Measurements from ENCODE around the gene SLC38A5. TPM values are rescaled to one million over a fixed set of nuclear protein-coding genes. Genes with fewer than 3 reads are reported as not detected.

SLC38A5 gene
- polyA plus RNA-seq, 1 donor (not counting 4 experiments of a cell fraction or from before 2014, with no cell fraction given): 199 TPM

DNA sequence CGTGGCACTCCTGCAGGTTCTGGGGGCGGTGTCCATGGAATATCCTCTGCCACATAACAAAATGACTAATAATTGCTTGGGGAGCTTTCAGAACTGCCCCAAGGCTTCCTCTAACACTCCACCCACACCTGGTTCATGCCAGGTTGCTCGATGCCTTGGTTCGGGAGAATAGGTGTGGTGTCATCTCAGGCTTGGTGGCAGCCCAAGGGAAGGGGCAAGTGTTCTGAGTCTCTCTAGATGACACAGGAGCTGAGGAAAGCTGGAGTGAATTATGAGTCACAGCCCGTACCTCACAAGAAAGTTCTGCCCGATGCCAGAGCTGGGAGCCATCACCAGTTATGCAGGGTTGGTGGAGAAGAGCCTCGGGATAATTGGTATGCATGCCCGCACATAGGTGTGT, 20.6 kb upstream of the SLC38A5 start:
- TF ChIP-seq EZH2 (IDR thresholded peaks at IDR 0.05; ENCODE audit: low read length): no peak
- no peak for TF ChIP-seq CTCF (optimal IDR thresholded peaks at IDR 0.05 in 1 of 3, IDR thresholded peaks at IDR 0.05 in 1 of 3, conservative IDR thresholded peaks at IDR 0.05 in 1 of 3; ENCODE audit: extremely low read depth in 1 of 3, insufficient read depth in 2 of 3, low read length in 3 of 3)
- H3K27me3 ChIP-seq (ENCODE audit: control insufficient read depth, extremely low read depth, insufficient read depth, low read length): no peaks in the 10 kb centered on the region
- no peaks in the 10 kb centered on the region for H4K20me1 ChIP-seq (ENCODE audit: control insufficient read depth, extremely low read depth, insufficient read depth, low read length)
- H3K9ac ChIP-seq (ENCODE audit: control insufficient read depth, extremely low read depth, insufficient read depth, low read length): peak overlapping the region; percentile 50
- H3K4me3 ChIP-seq (ENCODE audit: control insufficient read depth in 2 of 3, extremely low read depth in 1 of 3, insufficient read depth in 2 of 3, low read depth in 1 of 3, low read length in 3 of 3): no peak overlapping the region
- FAIRE-seq: peak; percentile 80
- peaks cover 3% of the 10 kb centered on the region for H3K9me3 ChIP-seq (ENCODE audit: control insufficient read depth, low read depth, low read length)
- DNase-seq (ENCODE audit: low read depth, low spot score): peak; percentile 87
- peak overlapping the region; percentile 11 for H3K4me2 ChIP-seq (ENCODE audit: control insufficient read depth, extremely low read depth, insufficient read depth, low read depth, low read length)
- no peaks in the 10 kb centered on the region for H3K9me1 ChIP-seq (ENCODE audit: control insufficient read depth, extremely low read depth, insufficient read depth, low read length)
- no peak overlapping the region for H2AFZ ChIP-seq (ENCODE audit: control insufficient read depth, low read length)
- H3K27ac ChIP-seq (ENCODE audit: control insufficient read depth, insufficient read depth, low read length): peak overlapping the region; percentile 68
- dilution Hi-C loops (cut with MboI; ENCODE audit: extremely low pct_ligation_motif_present, low sequenced_read_pairs): no loop called here
- no peaks in the 10 kb centered on the region for H3K36me3 ChIP-seq (ENCODE audit: control insufficient read depth in 2 of 2, extremely low read depth in 1 of 2, insufficient read depth in 2 of 2, low read length in 2 of 2)
- peaks cover 37% of the 10 kb centered on the region for H3K4me1 ChIP-seq (ENCODE audit: control insufficient read depth, extremely low read depth, insufficient read depth, low read length)
- H3K79me2 ChIP-seq (ENCODE audit: control insufficient read depth, insufficient read depth, low read length): no peaks in the 10 kb centered on the region

DNA sequence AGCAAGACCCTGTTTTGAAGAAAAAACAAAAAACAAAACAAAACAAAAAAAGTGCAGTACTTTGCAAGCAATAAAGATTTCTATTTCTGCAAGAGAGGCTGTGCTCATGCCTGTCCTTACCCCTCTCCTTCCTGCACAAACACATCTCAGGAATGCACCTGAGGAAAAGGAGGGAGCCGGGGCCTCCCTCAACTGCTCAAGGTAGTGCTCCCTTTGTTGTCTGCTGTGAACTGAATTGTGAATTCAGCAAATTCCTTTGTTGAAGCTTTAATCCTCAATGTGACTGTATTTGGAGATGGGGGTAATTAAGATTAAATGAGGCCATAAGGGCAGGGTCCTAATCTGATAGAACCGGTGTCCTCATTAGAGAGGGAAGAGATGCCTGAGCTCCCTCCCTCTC, 19.8 kb upstream of the SLC38A5 start:
- H3K4me3 ChIP-seq (ENCODE audit: control insufficient read depth in 2 of 3, extremely low read depth in 1 of 3, insufficient read depth in 2 of 3, low read depth in 1 of 3, low read length in 3 of 3): no peak overlapping the region
- no peaks in the 10 kb centered on the region for H3K36me3 ChIP-seq (ENCODE audit: control insufficient read depth in 2 of 2, extremely low read depth in 1 of 2, insufficient read depth in 2 of 2, low read length in 2 of 2)
- no peaks in the 10 kb centered on the region for H3K9me1 ChIP-seq (ENCODE audit: control insufficient read depth, extremely low read depth, insufficient read depth, low read length)
- peak overlapping the region; percentile 68 for H3K27ac ChIP-seq (ENCODE audit: control insufficient read depth, insufficient read depth, low read length)
- no peak overlapping the region for H2AFZ ChIP-seq (ENCODE audit: control insufficient read depth, low read length)
- no peaks in the 10 kb centered on the region for H4K20me1 ChIP-seq (ENCODE audit: control insufficient read depth, extremely low read depth, insufficient read depth, low read length)
- peak overlapping the region; percentile 11 for H3K4me2 ChIP-seq (ENCODE audit: control insufficient read depth, extremely low read depth, insufficient read depth, low read depth, low read length)
- no peaks in the 10 kb centered on the region for H3K79me2 ChIP-seq (ENCODE audit: control insufficient read depth, insufficient read depth, low read length)
- FAIRE-seq: no peak
- peaks cover 37% of the 10 kb centered on the region for H3K4me1 ChIP-seq (ENCODE audit: control insufficient read depth, extremely low read depth, insufficient read depth, low read length)
- H3K9ac ChIP-seq (ENCODE audit: control insufficient read depth, extremely low read depth, insufficient read depth, low read length): peak overlapping the region; percentile 50
- no peak for DNase-seq (ENCODE audit: low read depth, low spot score)
- dilution Hi-C loops (cut with MboI; ENCODE audit: extremely low pct_ligation_motif_present, low sequenced_read_pairs): no loop called here
- peaks cover 3% of the 10 kb centered on the region for H3K9me3 ChIP-seq (ENCODE audit: control insufficient read depth, low read depth, low read length)
- TF ChIP-seq EZH2 (IDR thresholded peaks at IDR 0.05; ENCODE audit: low read length) (no peak), CTCF (optimal IDR thresholded peaks at IDR 0.05 in 1 of 3, IDR thresholded peaks at IDR 0.05 in 1 of 3, conservative IDR thresholded peaks at IDR 0.05 in 1 of 3; ENCODE audit: extremely low read depth in 1 of 3, insufficient read depth in 2 of 3, low read length in 3 of 3) (no peak)
- H3K27me3 ChIP-seq (ENCODE audit: control insufficient read depth, extremely low read depth, insufficient read depth, low read length): no peaks in the 10 kb centered on the region

Measured in keratinocyte (primary cell).